HG03354 (cell line): ENCODE measurements around the gene OR6C68.
A peak's percentile ranks its signal among the peaks of the same experiment; 100 is the strongest.
"Not testable (repeated sequence)": the region's sequence is repeated elsewhere in the genome, so short reads cannot be mapped to it uniquely, and the experiment has no call there.

Experiments
- ATAC-seq: cut with Tn5 transposase; IDR thresholded peaks from one replicate; pipeline ENCODE4 v1.9.1; 2021; ENCODE audit warnings: mild to moderate bottlenecking; ENCODE audit not compliant: unreplicated experiment, poor library complexity, severe bottlenecking

OR6C68 gene

DNA sequence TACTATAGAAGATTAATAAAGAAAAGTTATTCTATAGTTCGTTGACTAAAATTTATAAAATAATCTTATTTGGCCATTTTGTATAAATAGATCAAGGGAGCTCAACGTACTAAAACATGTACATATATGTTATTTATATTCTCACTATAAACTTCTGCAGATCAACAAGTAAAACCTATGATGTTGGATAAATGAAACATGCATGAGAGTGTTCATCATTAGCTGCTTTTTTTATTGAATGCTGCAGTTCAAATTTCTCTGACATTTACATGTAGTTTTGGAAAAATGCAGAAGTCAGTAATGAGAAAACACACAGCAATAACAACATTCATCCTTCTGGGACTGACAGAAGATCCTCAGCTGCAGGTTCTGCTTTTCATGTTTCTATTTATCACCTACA, at the start of gene OR6C68:
OR6C68 (plus strand) TSS at position 301 of the 400 bp plus-strand sequence; CDS start at position 301, 0 bp downstream.
- no peak for ATAC-seq

DNA sequence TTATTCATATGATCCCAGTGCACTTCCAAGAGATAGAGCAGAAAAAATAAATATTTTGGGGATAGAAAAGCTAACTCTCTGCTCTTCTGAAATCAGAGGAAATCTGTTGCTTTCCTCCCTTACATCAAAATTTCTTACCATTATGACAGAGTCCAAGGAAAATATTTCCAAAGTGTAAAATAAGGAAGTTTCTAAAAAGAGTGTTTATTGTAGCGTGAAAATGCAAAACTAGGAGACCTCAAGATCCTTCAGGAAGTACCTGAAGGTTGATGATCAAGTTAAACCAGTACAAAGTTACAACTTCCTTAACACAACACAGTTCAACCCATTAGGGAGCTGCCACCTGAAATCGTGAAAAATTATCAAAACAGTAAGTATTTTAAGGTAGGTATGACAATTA, 48.4 kb upstream of the OR6C68 start, which contains the start of gene OR6C2:
OR6C2 (plus strand) TSS at position 301 of the 400 bp plus-strand sequence. CDS start 8,138 bp downstream, outside the sequence.
- no peak for ATAC-seq

DNA sequence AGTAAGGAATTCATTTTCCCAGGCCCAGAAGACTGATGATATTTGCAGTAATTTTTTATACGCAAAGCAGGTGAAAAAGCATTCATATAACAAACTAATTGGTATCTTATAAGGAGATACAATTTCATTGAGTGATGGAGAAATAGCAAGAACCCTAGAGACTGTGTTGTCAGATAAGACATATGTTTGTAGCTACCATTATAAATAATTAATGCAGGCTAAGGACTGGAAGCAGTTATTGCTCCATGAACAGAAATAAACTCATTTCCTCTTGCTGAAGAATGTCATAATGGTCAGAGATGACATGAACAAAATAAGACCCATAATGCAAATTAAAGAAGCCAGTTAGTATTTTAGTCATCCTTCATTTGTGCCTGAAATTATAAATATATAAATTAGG, 46.8 kb upstream of the OR6C68 start:
- ATAC-seq: no peak

DNA sequence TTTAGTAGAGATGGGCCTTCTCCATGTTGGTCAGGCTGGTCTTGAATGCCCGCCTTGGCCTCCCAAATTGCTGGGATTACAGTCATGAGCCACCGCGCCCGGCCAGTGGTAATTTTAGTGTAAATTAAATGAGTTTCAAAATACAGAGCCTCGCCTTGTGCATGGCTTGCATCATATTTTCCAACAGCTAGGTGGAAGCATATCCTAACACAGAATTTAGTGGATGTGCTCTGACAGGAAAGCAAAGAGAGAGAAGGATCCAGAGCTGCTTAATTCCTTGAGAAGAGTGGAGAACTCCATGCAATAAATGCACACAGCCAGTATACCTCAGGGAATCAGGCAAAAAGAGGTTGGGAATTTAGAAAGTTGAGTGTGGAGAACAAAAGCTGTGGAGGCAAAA, 45.9 kb upstream of the OR6C68 start:
- no peak for ATAC-seq

DNA sequence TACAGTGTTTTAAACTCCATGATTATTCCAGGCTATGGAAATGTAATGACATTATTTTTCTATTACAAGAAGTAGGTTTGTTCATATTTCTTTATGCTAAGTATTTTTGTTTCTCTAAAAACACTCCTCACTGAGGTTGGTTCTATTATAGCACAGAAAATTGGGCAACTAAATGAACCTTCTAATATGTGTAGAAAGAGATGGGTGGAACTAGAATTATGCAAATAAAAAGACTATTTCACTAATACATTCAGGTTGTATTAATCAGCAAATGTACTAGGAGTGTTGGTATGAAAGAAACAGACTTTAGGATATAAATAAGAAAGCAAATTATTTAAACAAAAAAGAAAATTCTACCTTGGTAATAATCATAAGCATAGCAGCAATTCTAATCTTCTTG, 43.4 kb upstream of the OR6C68 start:
- ATAC-seq: no peak

DNA sequence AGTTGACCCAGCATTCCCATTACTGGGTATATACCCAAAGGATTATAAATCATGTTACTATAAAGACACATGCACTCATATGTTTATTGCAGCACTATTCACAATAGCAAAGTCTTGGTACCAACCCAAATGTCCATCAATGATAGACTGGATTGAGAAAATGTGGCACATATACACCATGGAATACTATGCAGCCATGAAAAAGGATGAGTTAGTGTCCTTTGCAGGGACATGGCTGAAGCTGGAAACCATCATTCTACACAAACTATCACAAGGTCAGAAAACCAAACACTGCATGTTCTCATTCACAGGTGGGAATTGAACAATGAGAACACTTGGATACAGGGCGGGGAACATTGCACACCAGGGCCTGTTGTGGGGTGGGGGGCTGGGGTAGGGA, 27.3 kb upstream of the OR6C68 start:
- ATAC-seq: not testable (repeated sequence)

DNA sequence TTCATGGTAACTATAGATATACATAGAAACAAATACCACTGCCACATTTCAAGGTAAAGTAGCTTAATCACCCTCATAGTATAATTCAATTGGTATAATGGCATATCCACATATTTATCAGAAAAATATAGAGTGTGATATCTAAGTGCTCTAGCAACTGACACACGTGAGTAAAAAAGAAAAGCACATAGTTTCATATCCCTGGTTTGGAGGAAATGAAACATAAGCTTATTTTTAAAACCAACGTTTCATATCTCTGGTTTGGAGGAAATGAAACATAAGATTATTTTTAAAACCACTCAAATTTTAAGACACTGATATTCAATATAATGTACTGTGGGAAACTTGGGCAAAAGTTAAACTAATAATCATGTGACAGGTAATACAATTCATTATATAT, 24.3 kb upstream of the OR6C68 start:
- peak; percentile 72 for ATAC-seq

DNA sequence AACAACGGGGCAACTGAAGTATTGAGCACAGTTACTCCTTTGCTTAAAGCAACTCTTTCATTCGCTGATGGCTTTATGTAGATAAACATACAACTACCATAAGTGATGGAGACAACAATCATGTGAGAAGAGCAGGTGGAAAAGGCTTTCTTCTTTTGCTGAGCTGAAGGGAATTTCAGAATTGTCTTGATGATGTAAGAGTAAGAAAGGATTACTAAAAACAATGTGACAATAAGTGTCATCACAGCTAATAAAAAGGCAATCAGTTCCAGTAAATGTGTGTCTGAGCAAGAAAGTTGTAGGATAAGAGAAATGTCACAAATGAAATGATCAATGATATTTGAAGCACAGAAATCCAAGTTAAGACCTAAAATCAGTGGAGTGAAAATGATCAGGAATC, 22.9 kb upstream of the OR6C68 start:
- ATAC-seq: no peak

DNA sequence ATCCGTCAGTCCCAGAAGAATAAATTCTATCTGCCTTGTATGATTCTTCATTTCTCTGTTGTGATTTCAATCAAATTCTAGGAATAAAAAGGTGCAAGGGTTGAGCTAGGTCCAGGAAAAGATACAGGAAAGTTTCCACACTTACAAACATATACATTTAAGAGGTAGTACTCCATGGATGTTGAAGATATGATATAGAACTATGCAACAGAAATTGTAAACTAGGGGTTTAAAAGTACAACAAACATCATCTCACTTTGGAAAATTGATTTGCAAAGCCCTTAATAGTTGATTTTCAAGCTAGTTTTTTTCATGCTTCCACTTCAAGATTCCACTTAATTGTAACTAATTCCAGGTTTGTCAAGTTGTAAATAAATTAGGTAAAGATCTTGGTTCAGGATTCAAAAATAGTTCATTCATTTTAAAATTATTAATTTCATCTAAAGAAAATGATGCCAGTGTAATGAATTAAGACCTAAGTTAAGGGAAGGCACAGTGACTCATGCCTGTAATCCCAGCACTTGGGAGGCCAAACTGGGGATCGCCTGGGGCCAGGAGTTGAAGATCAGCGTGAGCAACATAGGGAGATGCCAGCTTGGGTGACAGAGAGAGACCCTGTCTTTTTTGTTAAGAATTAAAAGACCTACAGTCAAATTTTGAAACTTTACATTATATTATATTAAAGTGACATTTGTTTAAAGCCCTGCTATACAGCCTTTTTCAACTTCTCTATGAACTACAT, 21.9 kb upstream of the OR6C68 start, which contains the start of gene OR6C70:
OR6C70 (minus strand) TSS at position 51 of the 742 bp plus-strand sequence; CDS start at position 51, 0 bp downstream.
- ATAC-seq: no peak

DNA sequence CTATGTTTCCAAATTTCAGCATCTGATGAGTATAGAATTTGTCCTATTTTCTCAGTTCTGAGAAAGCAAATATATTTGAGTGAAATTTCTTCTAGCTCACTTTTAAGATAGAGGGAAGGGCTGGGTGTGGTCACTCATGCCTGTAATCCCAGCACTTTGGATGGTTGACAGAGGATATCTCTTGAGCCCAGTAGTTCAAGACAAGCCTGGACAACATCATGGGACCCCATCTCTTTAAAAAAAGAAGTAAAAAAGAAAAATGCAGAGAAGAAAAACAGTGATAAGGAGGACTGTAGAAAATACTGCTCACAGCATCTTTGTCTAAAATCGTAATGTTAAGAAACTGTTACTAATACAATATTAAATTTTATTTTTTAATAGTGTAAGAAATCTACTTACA, 19.9 kb upstream of the OR6C68 start:
- no peak for ATAC-seq

DNA sequence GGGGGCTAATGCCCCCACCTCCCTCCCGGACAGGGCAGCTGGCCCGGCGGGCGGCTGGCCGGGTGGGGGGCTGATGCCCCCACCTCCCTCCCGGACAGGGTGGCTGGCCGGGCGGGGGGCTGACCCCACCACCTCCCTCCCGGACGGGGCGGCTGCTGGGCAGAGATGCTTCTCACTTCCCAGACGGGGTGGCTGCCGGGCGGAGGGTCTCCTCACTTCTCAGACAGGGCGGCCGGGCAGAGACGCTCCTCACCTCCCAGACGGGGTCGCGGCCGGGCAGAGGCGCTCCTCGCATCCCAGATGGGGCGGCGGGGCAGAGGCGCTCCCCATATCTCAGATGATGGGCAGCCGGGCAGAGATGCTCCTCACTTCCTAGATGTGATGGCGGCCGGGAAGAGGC, 13.0 kb upstream of the OR6C68 start:
- ATAC-seq: not testable (repeated sequence)

DNA sequence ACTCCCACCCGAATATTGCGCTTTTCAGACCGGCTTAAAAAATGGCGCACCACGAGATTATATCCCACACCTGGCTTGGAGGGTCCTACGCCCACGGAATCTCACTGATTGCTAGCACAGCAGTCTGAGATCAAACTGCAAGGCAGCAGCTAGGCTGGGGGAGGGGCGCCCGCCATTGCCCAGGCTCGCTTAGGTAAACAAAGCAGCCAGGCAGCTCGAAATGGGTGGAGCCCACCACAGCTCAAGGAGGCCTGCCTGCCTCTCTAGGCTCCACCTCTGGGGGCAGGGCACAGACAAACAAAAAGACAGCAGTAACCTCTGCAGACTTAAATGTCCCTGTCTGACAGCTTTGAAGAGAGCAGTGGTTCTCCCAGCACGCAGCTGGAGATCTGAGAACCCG, 7.9 kb upstream of the OR6C68 start:
- ATAC-seq: not testable (repeated sequence)

DNA sequence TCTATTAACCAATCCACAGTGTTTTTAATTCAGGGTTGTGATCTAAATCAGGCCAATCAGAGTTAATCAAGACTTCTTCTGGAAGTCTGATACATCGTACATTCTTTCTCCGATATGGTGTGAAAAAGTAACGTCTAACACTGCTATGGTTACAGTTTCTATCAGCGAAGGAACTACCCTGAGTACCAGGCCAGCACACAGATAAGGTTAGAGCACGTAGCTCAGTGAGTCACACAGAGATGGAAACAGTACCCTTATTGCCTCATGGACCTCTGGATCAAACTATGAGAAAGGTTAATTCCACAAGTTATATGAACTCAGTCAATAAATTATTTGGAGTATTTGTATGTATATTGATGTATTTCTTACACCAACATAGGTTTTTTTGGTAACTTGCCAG, 3.3 kb downstream of the OR6C68 start:
- no peak for ATAC-seq

DNA sequence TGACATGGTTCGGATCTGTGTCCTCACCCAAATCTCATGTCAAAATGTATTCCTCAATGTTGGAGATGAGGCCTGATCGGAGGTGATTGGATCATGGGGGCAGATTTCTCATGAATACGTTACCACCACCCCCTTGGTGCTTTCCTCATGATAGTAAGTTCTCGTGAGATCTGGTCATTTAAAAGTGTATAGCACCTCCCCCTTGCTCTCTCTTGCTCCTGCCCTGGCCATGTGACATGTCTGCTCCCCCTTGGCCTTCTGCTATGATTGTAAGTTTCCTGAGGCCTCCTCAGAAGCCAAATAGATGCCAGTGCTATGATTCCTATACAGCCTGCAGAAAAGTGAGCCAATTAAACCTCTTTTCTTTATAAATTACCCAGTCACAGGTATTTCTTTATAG, 7.1 kb downstream of the OR6C68 start:
- ATAC-seq: no peak

DNA sequence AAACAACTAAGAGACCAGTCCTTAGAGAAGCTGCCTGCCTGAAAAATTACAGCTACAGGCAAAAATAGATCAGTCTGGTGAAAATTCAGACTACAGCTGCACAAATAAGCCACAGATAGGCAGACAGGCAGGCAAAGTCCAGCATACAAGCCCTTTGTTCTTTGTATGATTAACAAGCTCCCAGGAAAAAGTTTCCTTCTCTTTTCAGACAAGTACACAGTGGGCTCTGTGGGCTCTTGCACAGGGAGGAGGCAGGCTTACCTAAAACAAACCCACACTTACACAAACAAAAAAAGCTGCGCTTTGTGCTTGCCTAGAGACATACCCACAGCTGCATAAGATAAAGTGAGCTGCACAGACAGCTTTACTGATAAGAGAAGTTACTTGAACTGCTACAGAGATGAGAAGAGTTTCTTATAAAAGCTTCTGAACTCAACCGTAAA, 7.7 kb downstream of the OR6C68 start:
- ATAC-seq: no peak

DNA sequence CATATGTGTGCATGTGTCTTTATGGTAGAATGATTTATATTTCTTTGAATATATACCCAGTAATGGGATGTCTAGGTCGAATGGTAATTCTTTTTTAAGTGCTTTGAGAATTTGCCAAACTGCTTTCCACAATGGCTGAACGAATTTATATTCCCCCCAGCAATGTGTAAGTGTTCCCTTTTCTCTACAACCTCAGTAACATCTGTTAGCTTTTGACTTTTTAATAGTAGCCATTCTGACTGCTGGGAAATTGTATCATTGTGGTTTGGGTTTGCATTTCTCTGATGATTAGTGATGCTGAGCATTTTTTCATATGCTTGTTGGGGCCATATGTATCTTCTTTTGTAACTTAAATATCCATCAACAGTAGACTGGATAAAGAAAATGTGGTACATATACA, 9.4 kb downstream of the OR6C68 start:
- ATAC-seq: no peak

DNA sequence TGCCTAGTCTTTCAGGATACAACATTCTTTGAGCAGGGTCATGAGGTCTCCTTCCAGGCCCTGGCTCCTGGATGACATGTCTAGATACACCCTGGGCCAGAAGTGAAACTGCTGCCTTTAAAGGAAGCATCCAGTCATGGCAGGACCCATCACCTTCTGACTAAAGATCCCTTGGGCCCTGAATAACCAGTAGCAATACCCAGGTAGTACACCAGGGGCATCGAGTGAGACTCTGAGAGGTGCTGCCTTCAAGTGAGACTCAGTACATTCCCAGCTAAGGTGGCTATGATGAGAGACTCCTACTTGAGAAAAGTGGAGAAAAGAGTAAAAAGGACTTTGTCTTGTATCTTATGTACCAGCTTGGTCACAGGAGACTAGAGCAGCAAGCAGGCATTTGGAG, 23.5 kb downstream of the OR6C68 start:
- peak; percentile 66 for ATAC-seq

DNA sequence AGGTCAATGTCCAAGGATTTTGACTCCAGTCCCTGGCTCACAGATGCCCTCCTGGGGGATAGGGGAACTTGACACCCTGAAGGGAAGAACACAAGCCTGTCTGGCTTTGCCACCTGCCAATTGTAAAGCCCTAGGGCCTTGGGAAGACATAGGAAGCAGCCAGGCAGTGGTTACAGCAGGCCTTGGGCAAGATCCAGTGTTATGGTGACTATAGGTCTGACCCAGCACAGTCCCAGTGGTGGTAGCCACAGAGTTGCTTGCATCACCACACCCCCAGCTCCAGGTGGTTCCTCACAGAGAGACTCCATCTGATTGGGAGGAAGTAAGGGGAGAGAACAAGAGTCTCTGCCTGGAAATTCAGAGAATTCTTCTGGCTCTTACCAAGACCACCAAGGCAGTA, 24.2 kb downstream of the OR6C68 start:
- ATAC-seq: no peak
